NCI-H2107 treated with DMSO at 0.1 percent for 48 hours (cell line): ENCODE measurements around the gene PRTG.
"Not testable (repeated sequence)": the region's sequence is repeated elsewhere in the genome, so short reads cannot be mapped to it uniquely, and the experiment has no call there.

ENCODE experiments used
- DNase-seq: peaks from one replicate; lab custom pipeline; 2025; ENCODE audit not compliant: unreplicated experiment; lab: John Stamatoyannopoulos, UW

Gene PRTG

GRCh38 chr15:55742498-55742926 is 440 bp downstream of the PRTG start:
- no peak for DNase-seq

DNA sequence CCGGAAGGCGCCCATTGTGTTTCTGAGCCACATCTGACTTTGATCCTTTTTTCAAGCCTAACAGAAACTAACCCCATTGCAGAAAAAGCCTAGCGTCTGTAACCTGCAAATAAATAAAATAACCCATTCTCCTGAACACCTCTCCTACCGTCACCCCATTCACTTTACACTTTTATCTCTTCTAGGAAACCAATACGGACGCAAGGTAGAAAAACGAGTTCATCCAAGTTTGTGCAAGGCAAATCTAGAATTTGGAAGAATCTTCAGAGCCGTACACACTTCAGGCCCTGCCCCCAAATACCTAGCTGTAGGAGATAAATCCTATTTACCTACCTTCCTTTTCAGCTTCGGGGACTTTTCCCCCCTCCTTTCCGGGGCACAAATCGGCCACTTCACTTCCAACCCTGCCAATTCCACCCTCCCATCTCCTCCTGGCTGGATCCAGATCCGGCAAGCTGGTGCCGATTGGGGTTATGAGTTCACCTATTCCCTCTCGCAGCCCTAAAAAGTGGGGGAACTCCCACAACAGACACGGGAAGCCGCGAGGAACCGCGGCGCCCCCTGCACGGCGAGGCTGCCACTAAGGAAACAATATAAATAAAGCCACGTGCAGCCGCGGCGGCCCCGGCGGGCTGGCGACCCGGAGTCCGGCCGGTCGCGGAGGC is 987 bp downstream of the PRTG start:
- no peak for DNase-seq

- DNase-seq = no peak
Observed at GRCh38 chr15:55740981-55741832, 1.7 kb downstream of the PRTG start.

GRCh38 chr15:55740359-55740878 is 2.5 kb downstream of the PRTG start:
- no peak for DNase-seq

GRCh38 chr15:55739641-55740040 is 3.3 kb downstream of the PRTG start:
- no peak for DNase-seq

GRCh38 chr15:55738715-55739114 is 4.2 kb downstream of the PRTG start:
- DNase-seq = no peak

DNA sequence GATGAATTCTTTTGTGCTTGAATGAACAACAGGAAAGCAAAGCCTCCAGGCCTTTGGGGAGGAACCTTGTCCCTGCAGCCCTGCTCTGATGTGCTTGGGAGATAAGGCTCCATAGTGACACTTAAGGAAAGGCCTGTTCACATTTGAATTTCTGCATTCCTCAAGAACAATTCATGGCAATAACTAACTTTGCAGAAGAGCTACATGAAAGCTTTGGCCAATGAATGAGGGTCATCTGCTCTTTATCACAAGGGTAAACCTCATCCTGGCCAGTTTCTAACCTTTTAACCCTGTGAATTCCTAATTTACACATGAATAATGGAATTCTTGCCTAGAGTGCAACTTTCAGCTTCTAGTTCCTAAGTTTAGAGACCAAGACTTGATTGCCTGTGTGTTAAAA is 5.6 kb downstream of the PRTG start:
- DNase-seq = no peak

- DNase-seq = no peak
Observed at GRCh38 chr15:55736756-55737155, 6.2 kb downstream of the PRTG start.

- DNase-seq = no peak
Observed at GRCh38 chr15:55734641-55735040, 8.3 kb downstream of the PRTG start.

DNA sequence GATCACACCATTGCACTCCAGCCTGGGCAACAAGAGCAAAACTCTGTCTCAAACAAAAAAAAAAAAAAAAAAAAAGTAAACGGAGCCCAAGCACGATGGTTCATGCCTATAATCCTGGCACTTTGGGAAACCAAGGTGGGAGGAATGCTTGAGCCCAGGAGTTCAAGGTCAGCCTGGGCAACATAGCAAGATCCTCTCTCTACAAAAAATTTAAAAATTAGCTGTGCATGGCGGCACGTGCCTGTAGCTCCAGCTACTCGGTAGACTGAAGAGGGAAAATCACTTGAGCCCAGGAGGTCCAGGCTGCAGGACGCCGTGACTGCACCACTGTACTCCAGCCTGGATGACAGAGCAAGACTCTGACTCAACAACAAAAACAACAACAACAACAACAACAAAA is 9.5 kb downstream of the PRTG start:
- DNase-seq = not testable (repeated sequence)

GRCh38 chr15:55721554-55722185 is 21.3 kb downstream of the PRTG start:
- DNase-seq = no peak

- no peak for DNase-seq
Observed at GRCh38 chr15:55715355-55716076, 27.4 kb downstream of the PRTG start.

DNA sequence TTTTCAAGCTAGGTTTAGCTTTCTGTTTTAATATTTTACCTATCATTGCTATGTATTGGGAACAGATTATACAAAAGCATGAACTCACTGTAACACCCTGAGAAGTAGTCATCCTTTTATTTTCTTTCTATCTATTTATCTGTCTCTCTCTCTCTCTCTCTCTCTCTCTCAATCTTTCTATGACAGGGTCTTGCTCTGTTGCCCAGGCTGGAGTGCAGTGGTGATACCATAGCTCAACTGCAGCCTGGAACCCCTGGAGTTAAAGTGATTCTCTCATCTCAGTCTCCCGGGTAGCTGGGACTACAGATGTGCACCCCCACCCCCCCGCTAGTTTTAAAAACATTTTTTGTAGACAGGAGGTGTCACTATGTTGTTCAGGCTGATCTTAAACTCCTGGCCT is 28.9 kb downstream of the PRTG start:
- no peak for DNase-seq

- DNase-seq = no peak
Observed at GRCh38 chr15:55712363-55712762, 30.6 kb downstream of the PRTG start.

DNA sequence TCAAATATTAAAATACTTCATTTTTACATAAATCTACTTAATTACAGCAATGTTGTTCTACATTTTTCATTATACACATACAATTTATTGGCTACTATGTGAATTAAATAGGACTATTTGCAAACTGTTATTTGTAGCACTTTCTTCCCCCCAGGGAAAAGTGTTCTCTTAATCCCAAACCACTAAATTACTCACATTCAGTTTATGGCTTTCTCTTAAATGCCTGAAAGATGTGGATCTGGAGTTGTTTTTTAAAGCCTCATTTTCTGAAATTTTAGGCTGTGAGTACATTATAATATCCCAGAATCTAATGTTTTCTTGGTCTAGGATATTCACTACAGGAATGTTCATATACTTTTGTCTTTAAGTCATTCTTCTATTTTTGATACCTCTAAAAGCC is 32.7 kb downstream of the PRTG start:
- no peak for DNase-seq

GRCh38 chr15:55709458-55709857 is 33.5 kb downstream of the PRTG start:
- DNase-seq = no peak

DNA sequence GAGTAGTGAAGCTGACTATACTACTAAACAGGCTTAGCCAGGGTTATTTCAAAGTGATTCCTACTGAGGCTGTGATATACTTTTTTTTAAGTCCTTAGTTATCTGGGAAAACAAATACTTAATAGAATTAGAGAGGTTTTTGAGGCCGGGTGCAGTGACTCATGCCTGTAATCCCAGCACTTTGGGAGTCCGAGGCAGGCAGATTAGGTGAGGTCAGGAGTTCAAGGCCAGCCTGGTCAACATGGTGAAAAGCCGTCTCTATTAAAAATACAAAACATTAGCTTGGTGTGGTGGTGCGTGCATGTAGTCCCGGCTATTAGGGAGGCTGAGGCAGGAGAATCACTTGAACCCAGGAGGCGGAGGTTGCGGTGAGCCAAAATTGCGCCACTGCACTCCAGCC is 34.2 kb downstream of the PRTG start:
- DNase-seq = no peak

- no peak for DNase-seq
Observed at GRCh38 chr15:55707951-55708350, 35.0 kb downstream of the PRTG start.

GRCh38 chr15:55707518-55707917 is 35.4 kb downstream of the PRTG start:
- no peak for DNase-seq

DNA sequence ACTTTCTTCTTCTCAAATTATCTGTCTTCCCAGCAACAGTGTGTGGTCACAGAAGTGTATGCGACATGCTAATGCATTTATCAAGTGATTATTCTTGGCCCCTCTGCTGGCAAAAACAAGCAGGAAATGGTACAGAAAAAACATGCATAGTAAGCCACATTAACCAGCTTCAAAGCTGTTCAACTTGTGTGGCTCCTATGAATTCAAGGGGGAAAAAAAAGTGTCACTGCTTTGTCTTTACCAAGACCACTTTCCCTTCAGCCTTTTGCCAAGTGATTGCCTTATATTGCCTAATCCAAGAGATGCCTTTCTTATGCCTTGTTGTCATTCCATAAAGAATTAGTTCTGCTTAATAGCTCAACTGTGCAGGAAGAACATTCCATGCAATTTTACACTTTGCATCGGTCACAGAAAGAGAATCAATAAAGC is 39.1 kb downstream of the PRTG start:
- DNase-seq = no peak

DNA sequence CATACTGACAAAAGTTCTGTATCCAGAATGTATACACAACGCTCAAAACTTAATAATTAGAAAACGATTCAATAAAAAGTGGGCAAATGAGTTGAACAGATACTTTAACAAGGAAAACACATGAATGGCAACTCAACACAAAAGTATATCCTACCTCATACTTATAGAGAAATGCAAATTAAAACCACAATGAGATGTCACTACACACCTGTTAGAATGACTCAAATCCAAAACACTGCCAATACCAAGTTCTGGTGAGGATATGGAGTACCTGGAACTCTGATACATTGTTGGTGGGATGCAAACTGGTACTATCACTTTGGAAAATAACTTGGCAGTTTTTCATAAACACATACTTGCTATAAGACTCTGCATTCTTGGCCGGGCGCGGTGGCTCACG is 42.1 kb downstream of the PRTG start:
- DNase-seq = no peak
